Fibroblast of pulmonary artery (primary cell): ENCODE measurements around the gene RHOT2.
A peak's percentile ranks its signal among the peaks of the same experiment; 100 is the strongest.

Experiments used
- DNase-seq: peaks from one replicate; pipeline ENCODE4 v3.0.0-alpha.2; 2010; ENCODE audit warnings: low read depth
- H3K4me3 ChIP-seq: replicated peaks from 2 replicates; pipeline ENCODE4 v1.5.1; 2011; ENCODE audit warnings: low read depth, mild to moderate bottlenecking, control low read depth, low read length, moderate library complexity
- CTCF ChIP-seq: IDR thresholded peaks from 2 replicates; pipeline ENCODE4 v1.5.1; 2011; ENCODE audit warnings: mild to moderate bottlenecking, control low read depth, low read length, inconsistent platforms; ENCODE audit errors: missing control alignments

Gene RHOT2

GRCh38 chr16:633336-634050 lies 34.4 kb upstream of the RHOT2 start:
- no peak overlapping the region for H3K4me3 ChIP-seq
- no peak for DNase-seq
- TF ChIP-seq CTCF, result no peak

GRCh38 chr16:634051-634670 lies 33.8 kb upstream of the RHOT2 start:
- no peak for TF ChIP-seq CTCF

GRCh38 chr16:634996-635395 lies 32.9 kb upstream of the RHOT2 start:
- H3K4me3 ChIP-seq, result peak overlapping the region; percentile 74
- no peak for DNase-seq
- no peak for TF ChIP-seq CTCF

More at GRCh38 chr16:634051-634670, 33.8 kb upstream of the RHOT2 start:
- H3K4me3 ChIP-seq, result no peak overlapping the region
- no peak for DNase-seq

GRCh38 chr16:635573-636205 lies 32.2 kb upstream of the RHOT2 start:
- no peak for TF ChIP-seq CTCF
- no peak for DNase-seq
- peak overlapping the region; percentile 74 for H3K4me3 ChIP-seq

GRCh38 chr16:636206-637080 lies 31.5 kb upstream of the RHOT2 start, which contains the start of gene METTL26:
METTL26 (minus strand) TSS chr16:636305; CDS start chr16:636290, 15 bp downstream.
- TF ChIP-seq CTCF, result no peak
- H3K4me3 ChIP-seq, result peak within 1 kb of the TSS; percentile 74
- peak; percentile 94 for DNase-seq
